Mammary epithelial cell (primary cell): Measurements from ENCODE around the gene ACER2.

Experiments
- CTCF ChIP-seq, 2 donors: IDR thresholded peaks in 1 of 2; conservative IDR thresholded peaks in 1 of 2; 2 replicates each; pipeline ENCODE4 v1.5.1; 2011 to 2012; ENCODE audit warnings: inconsistent platforms in 2 of 2, low read length in 2 of 2, mild to moderate bottlenecking in 2 of 2, control low read depth in 1 of 2, low read depth in 1 of 2; ENCODE audit not compliant: insufficient read depth in 1 of 2; ENCODE audit errors: extremely low read depth in 1 of 2
- EZH2 ChIP-seq: IDR thresholded peaks from 2 replicates; pipeline ENCODE4 v1.6.1; 2012; ENCODE audit warnings: low read length, inconsistent platforms, borderline replicate concordance

- TF ChIP-seq CTCF (conservative IDR thresholded peaks at IDR 0.05 in 1 of 2, IDR thresholded peaks at IDR 0.05 in 1 of 2; ENCODE audit: extremely low read depth in 1 of 2, insufficient read depth in 1 of 2, low read depth in 1 of 2, low read length in 2 of 2) (no peak), EZH2 (no peak)
These were observed 35.3 kb upstream of the ACER2 start for GRCh38 chr9:19373527-19373926.
